Panc1 (cell line): ENCODE measurements around the gene IGSF5.

Source experiments
- POLR2AphosphoS5 ChIP-seq: IDR thresholded peaks from 2 replicates; pipeline ENCODE4 v1.6.1; 2012; ENCODE audit warnings: mild to moderate bottlenecking, low read depth, low read length, moderate library complexity
- SIN3A ChIP-seq: IDR thresholded peaks from 2 replicates; pipeline ENCODE4 v1.6.1; 2012; ENCODE audit warnings: low read depth, mild to moderate bottlenecking, low read length, moderate library complexity, borderline replicate concordance; ENCODE audit not compliant: insufficient read depth
- TF ChIP-seq, protein P1 (sequence below): fragments of 450-650 bp; IDR thresholded peaks from 2 replicates; pipeline ENCODE4 v1.5.1; 2017; ENCODE audit warnings: mild to moderate bottlenecking

DNA sequence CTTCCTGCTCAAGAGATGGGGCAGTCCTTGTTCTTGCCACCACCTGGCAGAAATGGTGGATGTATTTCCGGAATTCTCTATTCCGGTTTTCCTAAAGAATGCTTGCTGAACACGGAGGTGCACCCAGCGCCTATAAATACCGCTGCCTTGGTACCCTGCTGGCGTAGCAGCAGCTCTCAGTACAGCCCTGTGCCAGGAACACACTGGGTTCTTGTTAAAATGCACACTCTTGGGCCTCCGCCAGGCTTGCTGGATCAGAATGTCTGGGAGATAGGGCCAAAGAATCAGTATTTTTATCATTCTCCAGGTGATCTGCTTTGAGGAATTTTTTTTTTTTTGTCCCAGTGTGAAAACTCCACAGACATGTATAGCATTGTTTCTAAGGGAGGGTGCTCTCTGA lies 54.2 kb downstream of the IGSF5 start:
- TF ChIP-seq, protein P1, sequence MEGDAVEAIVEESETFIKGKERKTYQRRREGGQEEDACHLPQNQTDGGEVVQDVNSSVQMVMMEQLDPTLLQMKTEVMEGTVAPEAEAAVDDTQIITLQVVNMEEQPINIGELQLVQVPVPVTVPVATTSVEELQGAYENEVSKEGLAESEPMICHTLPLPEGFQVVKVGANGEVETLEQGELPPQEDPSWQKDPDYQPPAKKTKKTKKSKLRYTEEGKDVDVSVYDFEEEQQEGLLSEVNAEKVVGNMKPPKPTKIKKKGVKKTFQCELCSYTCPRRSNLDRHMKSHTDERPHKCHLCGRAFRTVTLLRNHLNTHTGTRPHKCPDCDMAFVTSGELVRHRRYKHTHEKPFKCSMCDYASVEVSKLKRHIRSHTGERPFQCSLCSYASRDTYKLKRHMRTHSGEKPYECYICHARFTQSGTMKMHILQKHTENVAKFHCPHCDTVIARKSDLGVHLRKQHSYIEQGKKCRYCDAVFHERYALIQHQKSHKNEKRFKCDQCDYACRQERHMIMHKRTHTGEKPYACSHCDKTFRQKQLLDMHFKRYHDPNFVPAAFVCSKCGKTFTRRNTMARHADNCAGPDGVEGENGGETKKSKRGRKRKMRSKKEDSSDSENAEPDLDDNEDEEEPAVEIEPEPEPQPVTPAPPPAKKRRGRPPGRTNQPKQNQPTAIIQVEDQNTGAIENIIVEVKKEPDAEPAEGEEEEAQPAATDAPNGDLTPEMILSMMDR, result no peak
- TF ChIP-seq POLR2AphosphoS5 (no peak), SIN3A (no peak)
